Kidney epithelial cell (primary cell): ENCODE data around the gene CPOX. TPM values are rescaled to one million over a fixed set of nuclear protein-coding genes. Genes with fewer than 3 reads are reported as not detected.

Experiments used
- DNase-seq: peaks from one replicate; pipeline ENCODE4 v3.0.0-alpha.2; 2010; ENCODE audit warnings: low read depth
- H3K27me3 ChIP-seq: 2 replicates; pipeline ENCODE4 v1.6.0; 2011; ENCODE audit warnings: low read length; ENCODE audit not compliant: control insufficient read depth, insufficient read depth
- H3K36me3 ChIP-seq: 2 replicates; pipeline ENCODE4 v1.5.1; 2011; ENCODE audit warnings: low read length; ENCODE audit not compliant: control insufficient read depth, insufficient read depth
- H3K4me3 ChIP-seq: 2 replicates; pipeline ENCODE4 v1.5.1; 2011; ENCODE audit warnings: low read depth, mild to moderate bottlenecking, control low read depth, low read length
- total RNA-seq: library from RNA; depleted of rRNA; stranded (reverse); fragments of >200 nt; gene quantifications from 2 replicates; pipeline ENCODE4 v1.2.3, GENCODE V29; 2015
- TF ChIP-seq, protein P1 (sequence below): IDR thresholded peaks from 2 replicates; pipeline ENCODE4 v1.5.1; 2011; ENCODE audit warnings: mild to moderate bottlenecking, moderate library complexity, low read length, control low read depth, inconsistent platforms; ENCODE audit not compliant: insufficient read depth, poor library complexity, severe bottlenecking

The CPOX gene
- total RNA-seq, 1 donor from 2014 or later, result 26.5 TPM

DNA sequence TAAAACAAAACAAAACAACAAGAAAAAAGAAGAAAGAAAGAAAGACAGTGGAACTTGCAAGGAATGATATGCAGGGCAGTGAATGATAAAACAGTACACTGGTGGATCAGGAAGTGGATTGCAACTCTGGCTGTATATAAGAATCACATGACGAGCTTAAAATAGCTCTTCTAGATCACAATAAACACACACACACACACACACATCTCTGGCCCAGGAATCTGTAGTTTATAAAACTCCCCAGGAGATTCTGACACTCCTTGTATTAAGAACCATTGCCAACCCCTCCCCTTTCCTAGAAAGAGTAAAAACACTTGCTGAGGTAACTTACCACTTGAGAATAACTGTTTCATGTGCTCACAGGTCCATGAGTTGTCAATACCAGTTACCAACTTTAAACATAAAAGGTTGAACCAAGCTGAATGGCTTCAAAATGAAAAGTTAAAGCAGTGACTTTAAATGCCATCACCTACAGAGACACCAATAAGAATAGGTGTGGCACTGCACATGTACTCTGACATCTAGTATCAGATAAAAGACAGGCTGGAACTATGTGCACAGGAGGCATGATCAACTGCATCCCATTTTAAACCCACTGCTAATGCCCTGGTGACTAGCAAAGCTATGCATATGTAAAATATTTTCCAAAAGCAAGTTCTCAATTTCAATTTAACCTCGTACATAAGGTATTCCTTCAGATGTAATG lies 3.9 kb downstream of the CPOX start:
- TF ChIP-seq, protein P1, sequence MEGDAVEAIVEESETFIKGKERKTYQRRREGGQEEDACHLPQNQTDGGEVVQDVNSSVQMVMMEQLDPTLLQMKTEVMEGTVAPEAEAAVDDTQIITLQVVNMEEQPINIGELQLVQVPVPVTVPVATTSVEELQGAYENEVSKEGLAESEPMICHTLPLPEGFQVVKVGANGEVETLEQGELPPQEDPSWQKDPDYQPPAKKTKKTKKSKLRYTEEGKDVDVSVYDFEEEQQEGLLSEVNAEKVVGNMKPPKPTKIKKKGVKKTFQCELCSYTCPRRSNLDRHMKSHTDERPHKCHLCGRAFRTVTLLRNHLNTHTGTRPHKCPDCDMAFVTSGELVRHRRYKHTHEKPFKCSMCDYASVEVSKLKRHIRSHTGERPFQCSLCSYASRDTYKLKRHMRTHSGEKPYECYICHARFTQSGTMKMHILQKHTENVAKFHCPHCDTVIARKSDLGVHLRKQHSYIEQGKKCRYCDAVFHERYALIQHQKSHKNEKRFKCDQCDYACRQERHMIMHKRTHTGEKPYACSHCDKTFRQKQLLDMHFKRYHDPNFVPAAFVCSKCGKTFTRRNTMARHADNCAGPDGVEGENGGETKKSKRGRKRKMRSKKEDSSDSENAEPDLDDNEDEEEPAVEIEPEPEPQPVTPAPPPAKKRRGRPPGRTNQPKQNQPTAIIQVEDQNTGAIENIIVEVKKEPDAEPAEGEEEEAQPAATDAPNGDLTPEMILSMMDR, result no peak
- no peaks in the 10 kb centered on the region for H3K27me3 ChIP-seq
- H3K4me3 ChIP-seq, result no peak overlapping the region
- no peaks in the 10 kb centered on the region for H3K36me3 ChIP-seq
- no peak for DNase-seq

DNA sequence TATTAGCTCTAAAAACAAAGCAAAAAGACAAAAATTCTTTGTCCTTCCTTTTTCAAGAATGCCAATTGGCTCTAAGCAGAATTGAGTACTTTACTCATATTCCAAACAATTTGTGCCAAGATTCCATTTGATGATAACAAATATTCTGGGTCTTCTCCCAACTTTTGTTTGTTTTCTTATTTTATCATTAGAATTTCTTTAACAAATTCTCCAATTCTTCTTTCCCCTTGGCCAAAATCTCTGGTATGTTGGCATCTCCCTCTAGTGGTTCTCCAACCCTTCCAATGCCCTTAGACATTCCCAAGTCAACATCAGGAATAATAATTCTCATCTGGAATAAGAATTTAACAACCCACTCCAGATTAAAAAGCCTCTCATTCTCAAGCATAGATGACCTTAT lies 5.3 kb downstream of the CPOX start:
- no peaks in the 10 kb centered on the region for H3K36me3 ChIP-seq
- no peak for DNase-seq
- TF ChIP-seq, protein P1, result peak; percentile 33
- no peaks in the 10 kb centered on the region for H3K27me3 ChIP-seq
- H3K4me3 ChIP-seq, result no peak overlapping the region

DNA sequence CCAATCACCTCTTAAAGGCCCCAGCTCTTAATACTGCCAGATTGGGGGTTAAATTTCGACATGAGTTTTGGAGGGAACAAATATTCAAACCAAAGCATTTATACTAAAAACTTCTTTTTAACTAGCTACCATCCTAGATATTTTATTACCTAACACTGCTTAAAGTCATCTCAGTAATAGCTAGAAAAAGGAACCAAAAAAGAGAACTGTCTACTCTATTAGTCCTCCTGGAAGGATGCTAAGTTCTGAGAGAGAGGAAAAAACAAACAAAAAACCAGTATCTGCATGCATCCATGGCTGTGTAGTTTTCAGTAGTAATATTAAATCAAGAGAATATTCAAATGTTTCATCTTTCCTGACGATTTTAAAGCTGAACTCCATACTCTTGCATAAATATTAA lies 5.8 kb downstream of the CPOX start:
- TF ChIP-seq, protein P1, result no peak
- no peaks in the 10 kb centered on the region for H3K36me3 ChIP-seq
- no peak for DNase-seq
- H3K4me3 ChIP-seq, result no peak overlapping the region
- no peaks in the 10 kb centered on the region for H3K27me3 ChIP-seq

DNA sequence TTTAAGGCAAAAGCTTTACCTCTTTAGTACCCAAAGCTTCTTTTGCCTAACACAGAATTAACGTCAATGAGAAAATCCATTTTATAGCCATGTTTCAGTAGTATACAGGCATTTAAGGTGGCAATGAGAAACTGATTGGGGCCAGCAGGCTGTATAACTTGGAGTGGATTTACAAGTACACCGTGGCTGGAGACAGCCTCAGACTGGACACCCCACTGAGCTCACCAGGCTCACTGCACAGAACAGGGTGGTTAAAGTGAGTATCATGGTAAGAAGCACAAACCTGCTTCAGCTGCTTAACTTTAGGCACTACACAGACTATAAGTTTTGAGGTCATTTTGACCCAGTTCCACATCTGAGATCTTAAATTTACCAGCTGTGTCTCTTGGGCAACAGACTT lies 8.9 kb downstream of the CPOX start:
- Histone ChIP-seq H3K36me3 (no peaks in the 10 kb centered on the region), H3K4me3 (no peak overlapping the region), H3K27me3 (no peaks in the 10 kb centered on the region)
- TF ChIP-seq, protein P1, result no peak
- no peak for DNase-seq

DNA sequence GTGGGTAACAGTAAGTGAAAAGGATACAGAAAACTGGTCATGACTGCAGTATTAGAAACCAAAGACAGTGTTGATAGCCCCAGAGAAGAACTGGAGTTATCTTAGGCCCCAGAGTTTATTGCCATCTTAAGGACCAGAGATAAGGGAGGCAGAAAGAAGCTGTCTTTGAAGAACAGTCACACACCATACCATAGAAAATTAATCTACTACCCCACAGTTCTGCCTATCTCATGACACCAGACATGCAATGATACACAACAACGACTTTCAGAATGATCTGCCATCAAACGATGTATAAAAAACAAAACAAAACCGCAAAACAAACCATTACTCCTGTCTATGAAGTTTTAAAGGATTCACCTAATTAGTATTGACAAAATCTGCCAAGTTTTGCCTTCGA lies 9.6 kb downstream of the CPOX start:
- H3K27me3 ChIP-seq, result no peaks in the 10 kb centered on the region
- no peak for DNase-seq
- H3K36me3 ChIP-seq, result no peaks in the 10 kb centered on the region
- TF ChIP-seq, protein P1, result no peak
- no peak overlapping the region for H3K4me3 ChIP-seq

DNA sequence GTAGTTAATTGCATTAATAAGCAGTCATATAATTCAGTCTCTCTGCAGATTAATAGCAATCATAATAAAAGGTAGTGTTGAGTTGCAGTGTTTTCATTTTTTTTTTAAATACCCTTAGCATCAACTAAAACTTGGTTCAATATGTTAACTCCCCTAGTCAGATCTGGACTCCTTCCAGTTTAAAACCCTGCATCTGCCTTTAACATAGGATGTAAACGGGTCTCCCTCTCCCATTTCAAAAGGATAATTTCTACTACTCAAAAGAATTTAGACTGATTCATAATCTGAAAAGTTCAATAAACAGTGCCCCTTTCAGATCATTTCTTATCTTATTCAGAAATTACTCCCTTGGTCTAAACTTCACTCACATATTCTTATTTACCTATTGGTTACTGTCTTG lies 11.4 kb downstream of the CPOX start:
- Histone ChIP-seq H3K36me3 (no peaks in the 10 kb centered on the region), H3K4me3 (no peak overlapping the region), H3K27me3 (no peaks in the 10 kb centered on the region)
- no peak for DNase-seq
- TF ChIP-seq, protein P1, result no peak
